GM12878 (cell line): Measurements from ENCODE around the gene C16orf90. TPM values are rescaled to one million over a fixed set of nuclear protein-coding genes. Genes with fewer than 3 reads are reported as not detected.

ENCODE experiments used
- CBX3 ChIP-seq: fragments of 200-600 bp; sonication (generic); IDR thresholded peaks from 2 replicates; pipeline ENCODE4 v1.6.1; 2016; ENCODE audit warnings: low read depth, borderline replicate concordance
- E2F8 ChIP-seq: fragments of 450-650 bp; IDR thresholded peaks from 2 replicates; pipeline ENCODE4 v1.6.1; 2018; ENCODE audit warnings: mild to moderate bottlenecking, low read depth, moderate library complexity; ENCODE audit not compliant: partially characterized antibody
- HDGF ChIP-seq: fragments of 450-650 bp; IDR thresholded peaks from 2 replicates; pipeline ENCODE4 v1.6.1; 2016; ENCODE audit warnings: antibody characterized with exemption
- NFYA ChIP-seq: IDR thresholded peaks from 2 replicates; pipeline ENCODE4 v1.6.1; 2011; ENCODE audit warnings: low read depth, mild to moderate bottlenecking, low read length, improper control_type of control experiment, borderline replicate concordance
- REST ChIP-seq: IDR thresholded peaks from 2 replicates; pipeline ENCODE4 v1.6.1; 2012; ENCODE audit warnings: mild to moderate bottlenecking, low read depth, low read length
- RUNX3 ChIP-seq: IDR thresholded peaks from 2 replicates; pipeline ENCODE4 v1.6.1; 2012; ENCODE audit warnings: low read length, inconsistent platforms
- SIN3A ChIP-seq: IDR thresholded peaks from 2 replicates; pipeline ENCODE4 v1.6.1; 2012; ENCODE audit warnings: low read depth, low read length, improper control_type of control experiment
- polyA plus RNA-seq, 11 experiments: library from polyadenylated mRNA; depleted of rRNA in 4 of 11; unstranded in 6 of 11; stranded (reverse) in 5 of 11; fragments of >200 nt; fragmentation: Nextera tagmentation in 4 of 11; fragmentation: Illumina TruSeq in 1 of 11; extraction: Ambion mirVana in 4 of 11; extraction: Trizol in 1 of 11; gene quantifications; 1 replicate in 1 of 11; 2 replicates in 10 of 11; pipeline versions ENCODE4 v1.2.1 to v1.2.3, GENCODE V29; 2011 to 2016; ENCODE audit warnings: inconsistent platforms in 2 of 11, missing spikeins in 2 of 11, low read depth in 1 of 11
- total RNA-seq, 4 experiments: library from RNA; depleted of rRNA in 3 of 4; stranded (reverse); fragments of >200 nt in 3 of 4; fragmentation: Illumina TruSeq in 1 of 4; extraction: Trizol in 1 of 4; gene quantifications; 2 replicates each; pipeline versions ENCODE4 v1.2.1 to v1.2.3, GENCODE V29; 2013 to 2021
- TF ChIP-seq, protein P1 (sequence below): fragments of 450-650 bp; formaldehyde crosslinking; IDR thresholded peaks from 2 replicates; pipeline ENCODE4 v1.4.0; 2020; ENCODE audit warnings: mild to moderate bottlenecking, moderate library complexity
- TF ChIP-seq, protein P2 (sequence below): fragments of 450-650 bp; conservative IDR thresholded peaks from 2 replicates; pipeline ENCODE4 v1.6.1; 2017; ENCODE audit warnings: mild to moderate bottlenecking, moderate library complexity

Gene C16orf90
- total and polyA plus RNA-seq, 10 of the 15 experiments (the other 5 are each of a cell fraction or from before 2014, with no cell fraction given): not detected

DNA sequence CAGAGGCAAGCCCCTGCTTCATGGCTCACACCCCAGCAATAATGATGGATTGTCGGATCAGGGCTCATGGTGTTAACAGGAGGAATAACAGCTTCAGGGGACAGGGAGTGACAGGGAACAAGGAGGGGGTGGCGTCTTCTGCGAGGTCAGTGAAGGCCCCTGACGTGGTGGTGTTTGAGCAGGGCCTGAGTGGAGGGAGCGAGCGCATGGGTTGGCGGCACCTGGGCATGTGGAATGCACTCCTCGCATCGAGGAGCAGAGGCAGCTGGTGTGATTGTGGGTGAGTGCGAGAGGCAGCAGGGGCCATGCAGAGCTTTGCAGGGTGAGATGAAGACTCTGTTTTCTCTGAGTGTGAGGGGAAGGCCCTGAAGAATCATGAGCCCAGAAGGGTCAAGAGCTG is 38.8 kb upstream of the C16orf90 start (continued):
- no peak for TF ChIP-seq REST
- no peak for TF ChIP-seq E2F8
- TF ChIP-seq HDGF: no peak
- no peak for TF ChIP-seq RUNX3
- TF ChIP-seq, protein P1, sequence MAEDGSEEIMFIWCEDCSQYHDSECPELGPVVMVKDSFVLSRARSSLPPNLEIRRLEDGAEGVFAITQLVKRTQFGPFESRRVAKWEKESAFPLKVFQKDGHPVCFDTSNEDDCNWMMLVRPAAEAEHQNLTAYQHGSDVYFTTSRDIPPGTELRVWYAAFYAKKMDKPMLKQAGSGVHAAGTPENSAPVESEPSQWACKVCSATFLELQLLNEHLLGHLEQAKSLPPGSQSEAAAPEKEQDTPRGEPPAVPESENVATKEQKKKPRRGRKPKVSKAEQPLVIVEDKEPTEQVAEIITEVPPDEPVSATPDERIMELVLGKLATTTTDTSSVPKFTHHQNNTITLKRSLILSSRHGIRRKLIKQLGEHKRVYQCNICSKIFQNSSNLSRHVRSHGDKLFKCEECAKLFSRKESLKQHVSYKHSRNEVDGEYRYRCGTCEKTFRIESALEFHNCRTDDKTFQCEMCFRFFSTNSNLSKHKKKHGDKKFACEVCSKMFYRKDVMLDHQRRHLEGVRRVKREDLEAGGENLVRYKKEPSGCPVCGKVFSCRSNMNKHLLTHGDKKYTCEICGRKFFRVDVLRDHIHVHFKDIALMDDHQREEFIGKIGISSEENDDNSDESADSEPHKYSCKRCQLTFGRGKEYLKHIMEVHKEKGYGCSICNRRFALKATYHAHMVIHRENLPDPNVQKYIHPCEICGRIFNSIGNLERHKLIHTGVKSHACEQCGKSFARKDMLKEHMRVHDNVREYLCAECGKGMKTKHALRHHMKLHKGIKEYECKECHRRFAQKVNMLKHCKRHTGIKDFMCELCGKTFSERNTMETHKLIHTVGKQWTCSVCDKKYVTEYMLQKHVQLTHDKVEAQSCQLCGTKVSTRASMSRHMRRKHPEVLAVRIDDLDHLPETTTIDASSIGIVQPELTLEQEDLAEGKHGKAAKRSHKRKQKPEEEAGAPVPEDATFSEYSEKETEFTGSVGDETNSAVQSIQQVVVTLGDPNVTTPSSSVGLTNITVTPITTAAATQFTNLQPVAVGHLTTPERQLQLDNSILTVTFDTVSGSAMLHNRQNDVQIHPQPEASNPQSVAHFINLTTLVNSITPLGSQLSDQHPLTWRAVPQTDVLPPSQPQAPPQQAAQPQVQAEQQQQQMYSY: no peak
- no peak for TF ChIP-seq NFYA
- TF ChIP-seq, protein P2, sequence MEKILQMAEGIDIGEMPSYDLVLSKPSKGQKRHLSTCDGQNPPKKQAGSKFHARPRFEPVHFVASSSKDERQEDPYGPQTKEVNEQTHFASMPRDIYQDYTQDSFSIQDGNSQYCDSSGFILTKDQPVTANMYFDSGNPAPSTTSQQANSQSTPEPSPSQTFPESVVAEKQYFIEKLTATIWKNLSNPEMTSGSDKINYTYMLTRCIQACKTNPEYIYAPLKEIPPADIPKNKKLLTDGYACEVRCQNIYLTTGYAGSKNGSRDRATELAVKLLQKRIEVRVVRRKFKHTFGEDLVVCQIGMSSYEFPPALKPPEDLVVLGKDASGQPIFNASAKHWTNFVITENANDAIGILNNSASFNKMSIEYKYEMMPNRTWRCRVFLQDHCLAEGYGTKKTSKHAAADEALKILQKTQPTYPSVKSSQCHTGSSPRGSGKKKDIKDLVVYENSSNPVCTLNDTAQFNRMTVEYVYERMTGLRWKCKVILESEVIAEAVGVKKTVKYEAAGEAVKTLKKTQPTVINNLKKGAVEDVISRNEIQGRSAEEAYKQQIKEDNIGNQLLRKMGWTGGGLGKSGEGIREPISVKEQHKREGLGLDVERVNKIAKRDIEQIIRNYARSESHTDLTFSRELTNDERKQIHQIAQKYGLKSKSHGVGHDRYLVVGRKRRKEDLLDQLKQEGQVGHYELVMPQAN: no peak
- TF ChIP-seq SIN3A: no peak
- TF ChIP-seq CBX3: no peak
